ENCODE measurements around the gene RFX4. TPM values are rescaled to one million over a fixed set of nuclear protein-coding genes. Genes with fewer than 3 reads are reported as not detected.
A peak's percentile ranks its signal among the peaks of the same experiment; 100 is the strongest.

Gene RFX4
- total and polyA plus RNA-seq, 2 of the 8 experiments (the other 6 are each of a cell fraction or from before 2014, with no cell fraction given) = 0.06 TPM; not detected in 1

GRCh38 chr12:106774005-106774807 is 191.4 kb downstream of the RFX4 start, which contains the start of gene RIC8B (continued):
- TF ChIP-seq CHD7 (IDR thresholded peaks at IDR 0.05; ENCODE audit: insufficient replicate concordance, low read length) = no peak
- no peak for TF ChIP-seq USF2 (IDR thresholded peaks at IDR 0.05; ENCODE audit: low read length)
- no peak for TF ChIP-seq FOSL1 (IDR thresholded peaks at IDR 0.05; ENCODE audit: insufficient read depth, low read depth, low read length)
- TF ChIP-seq RBBP5 (IDR thresholded peaks at IDR 0.05; ENCODE audit: borderline replicate concordance, low read depth, low read length) = peak; percentile 76; the same call in 1 of the 2 replicates
- peak; percentile 94 for TF ChIP-seq CREB1 (IDR thresholded peaks at IDR 0.05)
- no peak for TF ChIP-seq ZNF274 (IDR thresholded peaks at IDR 0.05; ENCODE audit: borderline replicate concordance, extremely low read depth, low read length)
- TF ChIP-seq POLR2A (IDR thresholded peaks at IDR 0.05; ENCODE audit: control extremely low read depth in 1 of 2, low read depth in 2 of 2, low read length in 2 of 2) = peak; percentile 61 to 82
- TF ChIP-seq TBP (IDR thresholded peaks at IDR 0.05; ENCODE audit: low read depth, low read length) = peak; percentile 65
- TF ChIP-seq EGR1 (IDR thresholded peaks at IDR 0.05; ENCODE audit: borderline replicate concordance, low read depth, low read length) = peak; percentile 81; the same call in 1 of the 2 replicates
